Endometrial microvascular endothelial cells (primary cell): Measurements from ENCODE around the gene PHEX. TPM values are rescaled to one million over a fixed set of nuclear protein-coding genes. Genes with fewer than 3 reads are reported as not detected.

Experiments used
- in situ Hi-C: cut with HindIII; loops from 2 replicates; pipeline ENCODE4 v1.10.0; 2017; ENCODE audit warnings: low sequenced_read_pairs, low pct_unique_long_range_greater_than_20kb; ENCODE audit errors: inconsistent ontology term
- total RNA-seq: library from RNA; depleted of rRNA; stranded (reverse); fragments of >200 nt; gene quantifications from one replicate; pipeline ENCODE4 v1.2.3, GENCODE V29; 2015; ENCODE audit errors: inconsistent ontology term

Gene PHEX
- total RNA-seq, 1 donor from 2014 or later: under 0.01 TPM

GRCh38 chrX:22090181-22090580, 58.1 kb downstream of the PHEX start:
- in situ Hi-C loops: no loop called here

DNA sequence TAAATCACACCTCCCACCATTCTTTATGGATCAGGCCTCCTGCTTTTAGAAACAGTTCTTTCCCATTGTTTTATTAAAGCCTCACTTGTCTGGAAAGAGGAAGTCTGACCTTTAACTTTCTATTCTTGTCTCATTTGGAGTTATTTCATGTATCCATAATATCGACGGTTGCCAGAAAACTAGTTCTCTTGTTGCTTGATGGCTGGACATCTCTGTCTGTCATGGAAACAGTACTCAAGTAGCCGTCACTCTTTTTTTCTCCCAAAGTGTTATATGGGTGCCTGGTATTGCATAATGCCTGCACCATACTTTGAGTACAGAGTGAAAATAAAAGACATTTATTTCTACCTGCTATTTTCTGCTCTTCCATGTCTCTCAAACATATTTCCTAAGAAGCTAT, 61.4 kb downstream of the PHEX start:
- in situ Hi-C loops: no loop called here

GRCh38 chrX:22095286-22095685, 63.2 kb downstream of the PHEX start:
- in situ Hi-C loops: no loop called here

- in situ Hi-C loops: no loop called here
Observed at GRCh38 chrX:22095856-22096255, 63.7 kb downstream of the PHEX start.

- in situ Hi-C loops: no loop called here
Observed at GRCh38 chrX:22097012-22097694, 65.0 kb downstream of the PHEX start.

DNA sequence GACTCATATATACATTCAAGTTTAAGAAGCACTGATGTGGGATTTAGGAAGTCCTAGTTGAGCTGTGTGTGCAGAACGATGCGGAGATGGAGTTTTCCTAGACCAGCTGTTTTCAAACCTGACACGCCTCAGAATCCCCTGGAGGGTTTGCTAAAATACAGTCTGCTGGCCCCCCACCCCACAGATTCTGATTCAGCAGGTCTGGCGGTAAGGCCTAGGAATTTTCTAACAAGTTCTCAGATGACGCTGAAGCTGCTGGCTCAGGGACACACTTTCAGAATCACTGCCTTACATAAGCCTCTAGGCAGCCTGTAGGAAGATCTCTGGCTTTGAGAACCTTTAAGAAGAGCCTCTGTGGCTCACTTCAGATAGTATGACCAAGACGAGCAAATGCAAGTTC, 73.1 kb downstream of the PHEX start:
- in situ Hi-C loops: no loop called here

- in situ Hi-C loops: no loop called here
Observed at GRCh38 chrX:22105971-22106370, 73.8 kb downstream of the PHEX start.

GRCh38 chrX:22109442-22109841, 77.3 kb downstream of the PHEX start:
- in situ Hi-C loops: no loop called here

- in situ Hi-C loops: no loop called here
Observed at GRCh38 chrX:22110729-22111494, 78.8 kb downstream of the PHEX start.

DNA sequence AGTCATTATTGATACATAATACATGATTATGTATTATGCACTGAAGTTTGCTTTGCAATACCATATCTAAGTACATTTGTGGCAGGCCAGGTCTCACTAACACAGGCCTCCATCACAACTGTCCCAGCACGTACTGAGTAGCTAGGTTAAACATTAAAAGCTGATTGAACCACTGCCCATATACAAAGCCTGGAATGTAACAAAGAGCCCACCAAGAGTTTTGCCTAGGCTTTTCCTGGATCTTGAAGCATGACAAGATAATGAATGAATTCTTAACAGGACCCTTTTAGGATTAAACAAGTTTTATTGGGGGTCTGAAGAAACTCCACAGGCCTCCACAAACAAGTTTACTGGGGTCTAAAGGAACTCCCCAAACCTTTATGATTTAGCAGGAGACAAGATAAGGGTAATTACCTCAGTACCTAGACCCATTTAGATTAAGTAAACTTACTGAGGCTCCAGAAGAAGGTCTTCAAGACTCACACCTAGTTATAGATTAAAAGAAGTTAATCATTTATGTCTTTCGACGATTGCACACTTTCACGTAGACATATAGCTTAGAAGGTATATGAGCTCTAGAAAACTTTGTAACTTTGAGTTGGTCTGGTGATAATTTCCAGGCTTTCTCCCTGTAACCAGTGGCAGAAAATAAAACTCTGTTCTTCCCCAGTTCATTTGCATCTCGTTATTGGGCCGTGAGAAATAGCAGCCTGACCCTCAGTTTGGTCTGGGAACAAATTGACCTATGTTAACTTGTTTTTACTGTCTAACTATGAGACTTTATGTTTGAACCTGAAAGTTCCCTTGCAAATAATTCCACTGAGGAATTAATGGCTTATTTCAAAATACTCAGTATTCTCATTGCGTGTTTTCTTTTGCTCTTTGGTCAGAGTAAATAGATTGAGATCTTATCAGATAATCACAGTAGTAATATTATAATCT, 84.8 kb downstream of the PHEX start:
- in situ Hi-C loops: no loop called here

DNA sequence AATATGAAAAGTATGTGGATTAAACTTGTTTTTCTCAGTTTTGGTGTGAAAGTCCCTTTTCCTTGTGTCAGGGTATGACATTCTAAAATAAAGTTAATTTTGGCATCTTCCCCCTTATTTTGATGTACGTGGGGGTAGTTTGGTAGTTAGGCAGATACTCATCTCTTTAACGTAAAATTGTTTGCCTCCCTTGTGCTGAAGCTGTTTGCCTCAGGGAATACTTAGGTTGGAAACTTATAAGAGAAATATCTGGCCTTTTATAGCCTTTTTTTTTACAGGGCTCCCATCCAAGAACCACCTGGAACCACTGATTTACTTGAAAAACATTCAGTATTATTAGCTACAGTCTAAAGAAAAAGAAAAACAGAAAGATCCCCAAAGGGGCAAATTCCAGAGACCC, 85.5 kb downstream of the PHEX start:
- in situ Hi-C loops: no loop called here

- in situ Hi-C loops: no loop called here
Observed at GRCh38 chrX:22118161-22118830, 86.2 kb downstream of the PHEX start.

DNA sequence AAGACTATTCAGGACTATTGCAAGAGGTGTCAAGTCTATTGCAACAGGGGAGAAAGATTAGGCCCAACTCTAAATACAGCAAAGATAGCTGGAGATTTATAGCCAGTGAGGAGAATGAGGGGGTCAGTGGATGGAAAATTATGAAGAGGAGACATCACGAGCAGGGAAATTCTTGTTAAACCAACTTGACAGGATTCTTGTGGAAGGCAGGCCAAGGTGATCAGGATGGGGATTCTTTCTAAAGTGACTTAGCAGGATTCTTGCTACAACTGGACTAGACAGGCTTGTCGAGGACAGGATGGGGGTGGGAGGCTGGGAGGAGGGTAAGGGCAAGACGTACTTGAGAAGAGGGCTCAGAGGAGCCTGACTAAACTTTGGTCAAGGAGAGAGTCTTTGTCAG, 89.0 kb downstream of the PHEX start:
- in situ Hi-C loops: no loop called here

- in situ Hi-C loops: no loop called here
Observed at GRCh38 chrX:22122510-22122909, 90.4 kb downstream of the PHEX start.

GRCh38 chrX:22124098-22124497, 92.0 kb downstream of the PHEX start:
- in situ Hi-C loops: no loop called here

- in situ Hi-C loops: no loop called here
Observed at GRCh38 chrX:22125481-22125880, 93.4 kb downstream of the PHEX start.

- in situ Hi-C loops: no loop called here
Observed at GRCh38 chrX:22126327-22126726, 94.2 kb downstream of the PHEX start.

DNA sequence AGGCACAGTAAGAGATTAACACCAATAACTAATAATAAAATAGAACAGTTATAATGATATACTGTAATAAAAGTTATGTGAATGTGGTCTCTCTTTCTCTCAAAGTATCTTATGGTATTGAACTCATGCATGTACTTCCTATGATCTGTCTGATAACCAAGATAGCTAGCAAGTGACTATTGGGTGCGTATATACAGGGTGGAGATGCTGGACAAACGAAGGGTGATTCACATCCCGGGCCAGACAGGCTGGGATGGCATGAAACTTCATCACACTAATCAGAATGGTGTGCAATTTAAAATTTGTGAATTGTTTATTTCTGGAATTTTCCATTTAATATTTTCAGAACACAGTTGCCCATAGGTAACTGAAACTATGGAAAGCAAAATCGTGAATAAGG, 96.8 kb downstream of the PHEX start:
- in situ Hi-C loops: no loop called here

DNA sequence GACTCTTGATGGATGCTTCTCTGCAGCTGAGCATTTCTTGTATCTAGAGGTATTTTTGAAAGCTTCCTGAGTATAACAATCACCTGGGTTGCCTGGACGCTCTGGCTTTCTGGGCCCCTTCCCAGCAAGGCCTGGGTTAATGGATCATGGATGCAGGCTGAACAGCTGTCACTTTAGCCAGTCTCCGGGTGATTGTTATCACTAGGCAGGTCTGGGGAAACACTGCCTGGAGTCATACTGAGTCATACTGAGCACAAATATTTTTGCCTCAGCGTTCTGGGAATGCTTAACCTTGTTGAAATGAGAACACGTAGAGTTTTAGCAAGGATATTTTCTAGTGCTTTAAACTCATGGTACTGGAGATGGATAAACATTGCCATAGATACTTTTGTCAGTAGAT, 102.6 kb downstream of the PHEX start:
- in situ Hi-C loops: no loop called here
